HG03575 (cell line): ENCODE results near the gene PDSS2.
"Not testable (repeated sequence)": the region's sequence is repeated elsewhere in the genome, so short reads cannot be mapped to it uniquely, and the experiment has no call there.

Experiments used
- ATAC-seq: cut with Tn5 transposase; IDR thresholded peaks from one replicate; pipeline ENCODE4 v1.9.1; 2021; ENCODE audit not compliant: unreplicated experiment, insufficient number of reproducible peaks, low FRiP score; ENCODE audit errors: extremely low read depth

PDSS2 gene

GRCh38 chr6:107479089-107479690 lies 19.8 kb upstream of the PDSS2 start:
- ATAC-seq: no peak

- ATAC-seq: not testable (repeated sequence)
These were observed 16.5 kb upstream of the PDSS2 start for GRCh38 chr6:107475826-107476225.

GRCh38 chr6:107475360-107475759 lies 16.0 kb upstream of the PDSS2 start:
- ATAC-seq: not testable (repeated sequence)

- ATAC-seq: no peak
These were observed 14.3 kb upstream of the PDSS2 start for GRCh38 chr6:107473660-107474059.

- no peak for ATAC-seq
These were observed 11.0 kb upstream of the PDSS2 start for GRCh38 chr6:107470364-107470763.

DNA sequence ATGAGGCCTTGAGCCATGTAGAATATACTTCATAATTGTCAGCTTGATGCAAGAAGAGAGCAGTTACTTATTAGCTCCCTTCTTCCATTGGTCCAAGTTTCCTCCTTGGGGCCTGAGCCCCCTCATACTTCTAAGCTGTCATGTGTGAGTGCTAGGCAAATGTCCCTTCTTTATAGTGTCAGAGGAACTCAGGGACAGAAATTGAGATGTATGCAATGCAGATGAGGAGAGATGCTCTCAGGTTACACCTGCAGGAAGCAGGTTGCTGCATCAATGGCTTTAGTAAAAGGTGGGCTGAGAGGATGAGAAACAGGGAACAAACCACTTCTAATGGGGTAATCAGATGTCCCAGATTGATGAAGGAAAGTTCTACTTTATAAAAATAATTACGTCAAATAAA lies 6.7 kb upstream of the PDSS2 start:
- ATAC-seq: no peak

GRCh38 chr6:107460083-107460631 lies 793 bp upstream of the PDSS2 start:
- no peak for ATAC-seq

- no peak for ATAC-seq
These were observed 587 bp downstream of the PDSS2 start for GRCh38 chr6:107458672-107459282.

DNA sequence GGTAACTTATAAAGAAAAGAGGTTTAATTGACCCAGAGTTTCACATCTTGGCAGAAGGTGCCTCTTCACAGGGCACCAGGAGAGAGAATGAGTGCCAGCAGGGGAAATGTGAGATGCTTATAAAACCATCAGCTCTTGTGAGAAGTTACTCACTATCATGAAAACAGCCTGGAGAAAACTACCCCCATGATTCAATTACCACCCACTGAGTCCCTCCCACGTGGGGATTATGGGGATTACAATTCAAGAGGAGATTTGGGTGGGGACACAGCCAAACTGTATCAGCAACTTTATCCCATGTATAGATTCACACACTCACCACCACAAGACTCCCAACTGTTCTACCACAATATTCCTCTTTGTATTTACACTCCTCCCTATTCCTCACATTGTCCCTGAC lies 10.6 kb downstream of the PDSS2 start:
- no peak for ATAC-seq

DNA sequence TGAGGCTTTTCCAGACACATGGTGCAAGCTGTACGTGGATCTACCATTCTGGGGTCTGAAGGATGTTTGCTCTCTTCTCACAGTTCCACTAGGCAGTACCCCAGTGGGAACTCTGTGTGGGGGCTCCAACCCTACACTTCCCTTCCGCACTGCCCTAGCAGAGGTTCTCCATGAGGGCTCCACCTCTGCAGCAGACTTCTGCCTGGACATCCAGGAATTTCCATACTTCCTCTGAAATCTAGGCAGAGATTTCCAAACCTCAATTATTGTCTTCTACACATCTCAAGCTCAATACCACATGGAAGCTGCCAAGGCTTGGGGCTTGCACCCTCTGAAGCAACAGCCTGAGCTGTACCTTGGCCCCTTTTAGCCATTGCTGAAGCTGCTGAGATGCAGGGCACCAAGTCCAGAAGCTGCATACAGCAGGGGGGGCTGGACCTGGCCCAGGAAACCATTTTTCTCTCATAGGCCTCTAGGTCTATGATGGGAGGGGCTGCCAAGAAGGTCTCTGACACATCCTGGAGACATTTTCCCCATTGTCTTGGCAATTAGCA lies 11.6 kb downstream of the PDSS2 start:
- no peak for ATAC-seq

DNA sequence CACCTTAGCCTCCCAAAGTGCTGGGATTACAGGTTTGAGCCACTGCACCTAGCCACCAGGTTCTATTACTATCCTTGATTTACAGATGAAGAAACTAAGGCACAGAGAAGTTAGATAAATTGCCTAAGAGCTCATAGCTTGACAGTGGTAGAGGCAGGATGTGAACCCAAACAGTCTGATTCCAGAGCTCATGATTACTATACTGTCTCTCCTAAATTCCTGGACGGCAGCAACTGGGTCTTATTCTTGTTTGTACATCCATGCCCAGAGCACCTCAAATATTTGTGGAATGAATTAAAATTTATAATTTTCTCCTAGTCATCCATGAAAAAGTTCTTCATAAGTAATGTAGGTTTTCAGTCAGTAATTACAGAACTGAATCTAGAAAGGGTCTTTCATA lies 15.1 kb downstream of the PDSS2 start:
- ATAC-seq: no peak

GRCh38 chr6:107443608-107444267 lies 15.6 kb downstream of the PDSS2 start:
- no peak for ATAC-seq

- no peak for ATAC-seq
These were observed 16.3 kb downstream of the PDSS2 start for GRCh38 chr6:107442938-107443607.

GRCh38 chr6:107441682-107442081 lies 17.7 kb downstream of the PDSS2 start:
- ATAC-seq: no peak

DNA sequence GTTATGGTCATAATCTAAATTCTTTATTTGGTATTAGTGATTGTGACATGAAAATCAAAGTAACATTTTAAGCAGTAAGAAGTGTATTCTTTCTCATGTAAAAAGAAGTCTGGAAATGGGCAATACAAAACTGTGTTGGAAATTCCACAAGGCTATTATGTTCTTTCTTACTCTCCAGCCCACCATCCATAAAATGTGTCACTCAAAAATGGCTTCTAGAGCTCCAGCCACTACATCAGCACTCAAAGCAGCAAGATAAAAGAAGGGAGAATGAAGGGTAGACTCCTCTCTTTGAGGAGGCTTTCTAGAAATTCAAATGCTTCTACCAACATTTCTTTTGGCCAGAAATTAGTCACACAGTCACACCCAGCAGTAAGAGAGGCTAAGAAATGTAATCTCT lies 18.4 kb downstream of the PDSS2 start:
- ATAC-seq: no peak

GRCh38 chr6:107439406-107439805 lies 20.0 kb downstream of the PDSS2 start:
- no peak for ATAC-seq

DNA sequence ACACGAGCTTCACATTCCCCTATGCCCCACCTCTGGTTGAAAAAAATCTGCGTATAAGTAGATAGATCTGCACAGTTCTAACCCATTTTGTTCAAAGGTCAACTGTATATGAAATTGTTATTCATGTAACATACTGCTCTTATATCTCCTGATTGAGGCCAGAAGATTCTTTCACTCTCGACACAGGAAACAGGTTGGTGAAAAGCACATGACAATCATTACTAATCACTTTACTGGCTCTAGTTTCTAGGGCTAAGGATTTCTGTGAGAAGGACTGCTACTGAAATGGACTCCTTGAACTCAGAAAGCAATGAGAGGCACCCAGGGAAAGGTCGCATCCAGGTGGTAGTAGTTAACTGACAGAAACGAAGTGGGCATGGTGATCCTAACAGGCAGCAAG lies 21.7 kb downstream of the PDSS2 start:
- ATAC-seq: no peak

- no peak for ATAC-seq
These were observed 22.5 kb downstream of the PDSS2 start for GRCh38 chr6:107436881-107437280.

GRCh38 chr6:107435798-107436197 lies 23.6 kb downstream of the PDSS2 start:
- ATAC-seq: no peak
